Endothelial cell of umbilical vein (primary cell): Measurements from ENCODE around the gene MACROD2. TPM values are rescaled to one million over a fixed set of nuclear protein-coding genes. Genes with fewer than 3 reads are reported as not detected.

Experiments used
- BruUV-seq: library from RNA; stranded (reverse); fragments of 400-500 nt; replicated peaks from 2 replicates; lab custom pipeline; 2021; lab: Mats Ljungman, UMichigan
- CTCF ChIA-PET: fragments of 300-600, 350-600 bp; sonication (Branson Sonifier 250); formaldehyde crosslinking; loops from one replicate; lab custom pipeline; 2021; ENCODE audit warnings: antibody characterized with exemption, inconsistent platforms; lab: Charles Lee
- POLR2A ChIA-PET: fragments of 300-600, 350-600 bp; sonication (Branson Sonifier 250); formaldehyde crosslinking; loops from one replicate; lab custom pipeline; 2021; ENCODE audit warnings: antibody characterized with exemption, inconsistent platforms; lab: Charles Lee
- DNase-seq: peaks from one replicate; pipeline ENCODE4 v3.0.0-alpha.2; 2011; ENCODE audit warnings: low read depth, low spot score
- FAIRE-seq: peaks from 2 replicates; lab custom pipeline; 2011; peaks lifted over from hg19 to GRCh38; lab: Jason Lieb, UNC
- H2AFZ ChIP-seq: 2 replicates; pipeline ENCODE4 v1.6.0; 2012; ENCODE audit warnings: low read depth, low read length, control low read depth, inconsistent platforms
- H3K27ac ChIP-seq: 2 replicates; pipeline ENCODE4 v1.5.1; 2011; ENCODE audit warnings: low read depth, mild to moderate bottlenecking, control low read depth, low read length, moderate library complexity; ENCODE audit not compliant: insufficient read depth
- H3K27me3 ChIP-seq, 2 experiments: 2 replicates each; pipeline versions ENCODE4 v1.6.0 to v1.6.1; 2011; ENCODE audit warnings: low read length in 2 of 2, mixed read lengths in 1 of 2; ENCODE audit not compliant: control insufficient read depth in 2 of 2, insufficient read depth in 2 of 2
- H3K36me3 ChIP-seq, 2 experiments: 2 replicates in 1 of 2; 3 replicates in 1 of 2; pipeline ENCODE4 v1.5.1; 2011; ENCODE audit warnings: low read length in 2 of 2, mild to moderate bottlenecking in 1 of 2, moderate library complexity in 1 of 2; ENCODE audit not compliant: control insufficient read depth in 2 of 2, insufficient read depth in 2 of 2; ENCODE audit errors: extremely low read depth in 1 of 2
- H3K4me1 ChIP-seq: 3 replicates; pipeline ENCODE4 v1.5.1; 2011; ENCODE audit warnings: mild to moderate bottlenecking, low read length; ENCODE audit not compliant: control insufficient read depth, insufficient read depth; ENCODE audit errors: extremely low read depth
- H3K4me2 ChIP-seq: 2 replicates; pipeline ENCODE4 v1.6.1; 2011; ENCODE audit warnings: low read length, control low read depth, mixed read lengths; ENCODE audit not compliant: insufficient read depth
- H3K4me3 ChIP-seq, 3 experiments: fragments of 200-600 bp in 1 of 3; sonication (generic), shearing (Covaris generic) in 1 of 3; replicated peaks in 1 of 3; 2 replicates each; pipeline ENCODE4 v1.5.1; 2011 to 2016; ENCODE audit warnings: control low read depth in 3 of 3, low read length in 3 of 3, mild to moderate bottlenecking in 2 of 3, inconsistent platforms in 1 of 3, low read depth in 1 of 3, moderate library complexity in 1 of 3; ENCODE audit not compliant: insufficient read depth in 1 of 3
- H3K79me2 ChIP-seq: 2 replicates; pipeline ENCODE4 v1.6.0; 2012; ENCODE audit warnings: low read length, inconsistent platforms; ENCODE audit not compliant: control insufficient read depth, insufficient read depth
- H3K9ac ChIP-seq: replicated peaks from 2 replicates; pipeline ENCODE3; 2011; ENCODE audit warnings: low read length, control low read depth; ENCODE audit not compliant: insufficient read depth; ENCODE audit errors: extremely low read depth
- H3K9me1 ChIP-seq: replicated peaks from 3 replicates; pipeline ENCODE4 v1.6.0; 2011; ENCODE audit warnings: mild to moderate bottlenecking, low read length; ENCODE audit not compliant: control insufficient read depth, insufficient read depth; ENCODE audit errors: extremely low read depth
- H3K9me3 ChIP-seq: replicated peaks from 2 replicates; pipeline ENCODE4 v1.5.1; 2012; ENCODE audit warnings: low read length, inconsistent platforms; ENCODE audit not compliant: control insufficient read depth, insufficient read depth
- H4K20me1 ChIP-seq: replicated peaks from 2 replicates; pipeline ENCODE3; 2011; ENCODE audit warnings: mild to moderate bottlenecking, low read length; ENCODE audit not compliant: control insufficient read depth, insufficient read depth; ENCODE audit errors: extremely low read depth
- CTCF ChIP-seq, 2 donors: IDR thresholded peaks; 1 replicate in 1 of 2; 2 replicates in 1 of 2; pipeline ENCODE4 v1.5.1; 2011; ENCODE audit warnings: low read length in 2 of 2, mild to moderate bottlenecking in 2 of 2, moderate library complexity in 2 of 2, control low read depth in 1 of 2, inconsistent platforms in 1 of 2, low read depth in 1 of 2; ENCODE audit not compliant: insufficient read depth in 1 of 2; ENCODE audit errors: extremely low read depth in 1 of 2
- EZH2 ChIP-seq: IDR thresholded peaks from 2 replicates; pipeline ENCODE4 v1.6.1; 2012; ENCODE audit warnings: borderline replicate concordance, low read depth, mild to moderate bottlenecking, moderate library complexity, low read length, inconsistent platforms; ENCODE audit not compliant: severe bottlenecking
- FOS ChIP-seq: IDR thresholded peaks from 2 replicates; pipeline ENCODE4 v1.6.1; 2011; ENCODE audit warnings: mild to moderate bottlenecking, low read length, moderate library complexity, borderline replicate concordance; ENCODE audit not compliant: insufficient read depth
- GATA2 ChIP-seq: IDR thresholded peaks from 2 replicates; pipeline ENCODE4 v1.7.0; 2011; ENCODE audit warnings: low read depth, mild to moderate bottlenecking, moderate library complexity, mixed read lengths, low read length; ENCODE audit not compliant: insufficient read length, insufficient read depth
- JUN ChIP-seq: IDR thresholded peaks from 2 replicates; pipeline ENCODE4 v1.6.1; 2011; ENCODE audit warnings: borderline replicate concordance, low read depth; ENCODE audit not compliant: insufficient read length, insufficient read depth
- MAX ChIP-seq: IDR thresholded peaks from 2 replicates; pipeline ENCODE4 v1.6.1; 2011; ENCODE audit not compliant: insufficient read depth, insufficient read length
- MYC ChIP-seq: IDR thresholded peaks from one replicate; pipeline ENCODE4 v1.6.1; 2011; ENCODE audit warnings: mild to moderate bottlenecking, low read depth, low read length
- POLR2A ChIP-seq: IDR thresholded peaks from 2 replicates; pipeline ENCODE4 v1.6.1; 2012; ENCODE audit warnings: low read depth, mild to moderate bottlenecking, control low read depth, low read length
- POLR2AphosphoS5 ChIP-seq: IDR thresholded peaks from 2 replicates; pipeline ENCODE4 v1.6.1; 2012; ENCODE audit warnings: low read depth, mild to moderate bottlenecking, control low read depth, low read length, moderate library complexity; ENCODE audit not compliant: insufficient read depth
- dilution Hi-C: fragments of 300-500 bp; cut with MboI; formaldehyde crosslinking; loops from one replicate; pipeline ENCODE4 v1.15.0; 2019; ENCODE audit warnings: low sequenced_read_pairs; ENCODE audit not compliant: extremely low pct_ligation_motif_present
- intact Hi-C: fragments of 100-400 bp; cut with micrococcal nuclease; formaldehyde crosslinking; loops from one replicate; pipeline ENCODE4 v1.10.0; 2022
- polyA plus RNA-seq, 4 experiments: library from polyadenylated mRNA; depleted of rRNA in 3 of 4; stranded (reverse) in 3 of 4; unstranded in 1 of 4; fragments of >200 nt; gene quantifications; 2 replicates each; pipeline versions ENCODE4 v1.2.1 to v1.2.3, GENCODE V29; 2011 to 2012; ENCODE audit warnings: missing spikeins in 1 of 4
- total RNA-seq: library from RNA; stranded (reverse); gene quantifications from 2 replicates; pipeline ENCODE4 v1.2.3, GENCODE V29; 2021

MACROD2 gene
- total and polyA plus RNA-seq, 2 donors (not counting 3 experiments of a cell fraction or from before 2014, with no cell fraction given): 0.11 to 0.73 TPM

- dilution Hi-C loops: no loop called here
- no peaks in the 10 kb centered on the region for H3K79me2 ChIP-seq
- no peak overlapping the region for H3K4me3 ChIP-seq
- DNase-seq (no peak), FAIRE-seq (no peak)
- intact Hi-C loops: no loop called here
- no peak overlapping the region for H2AFZ ChIP-seq
- no peaks in the 10 kb centered on the region for H4K20me1 ChIP-seq
- ChIA-PET CTCF (no interaction called here), POLR2A (no interaction called here)
- no peak overlapping the region for H3K9ac ChIP-seq
- no peaks in the 10 kb centered on the region for H3K4me1 ChIP-seq
- H3K36me3 ChIP-seq: no peaks in the 10 kb centered on the region
- peaks cover 0 to 4% of the 10 kb centered on the region in 2 experiments for H3K27me3 ChIP-seq
- BruUV-seq: no TSS peak
- no peaks in the 10 kb centered on the region for H3K9me1 ChIP-seq
- no peak for TF ChIP-seq CTCF (IDR thresholded peaks at IDR 0.05; ENCODE audit: extremely low read depth in 1 of 2, insufficient read depth in 1 of 2, low read depth in 1 of 2, low read length in 2 of 2)
- no peak for TF ChIP-seq POLR2AphosphoS5
- TF ChIP-seq MAX: no peak
- no peak for TF ChIP-seq POLR2A
- no peak for TF ChIP-seq MYC
- TF ChIP-seq JUN: no peak
- TF ChIP-seq EZH2: no peak
- TF ChIP-seq GATA2: no peak
- no peak for TF ChIP-seq FOS
- H3K27ac ChIP-seq: no peak overlapping the region
- no peak overlapping the region for H3K4me2 ChIP-seq
- no peaks in the 10 kb centered on the region for H3K9me3 ChIP-seq
Observed at GRCh38 chr20:14826543-14827313, 831.4 kb downstream of the MACROD2 start.
